Upper lobe of right lung (tissue), 1 donor: ENCODE measurements around the gene ACBD3. TPM values are rescaled to one million over a fixed set of nuclear protein-coding genes. Genes with fewer than 3 reads are reported as not detected.

Experiments used
- ATAC-seq: fragments of 200-7000 bp; cut with Tn5 transposase; one replicate; pipeline ENCODE4 v1.9.1; 2020; ENCODE audit warnings: mild to moderate bottlenecking, moderate library complexity
- DNase-seq: peaks from one replicate; pipeline ENCODE4 v3.0.0-alpha.2; 2020
- H3K27ac ChIP-seq: fragments of 200-600 bp; one replicate; pipeline ENCODE4 v1.8.0; 2022
- H3K27me3 ChIP-seq: fragments of 200-600 bp; one replicate; pipeline ENCODE4 v1.8.0; 2022; ENCODE audit warnings: mild to moderate bottlenecking
- H3K36me3 ChIP-seq: fragments of 200-600 bp; one replicate; pipeline ENCODE4 v1.8.0; 2022
- H3K4me1 ChIP-seq: fragments of 200-600 bp; one replicate; pipeline ENCODE4 v1.8.0; 2022
- H3K4me3 ChIP-seq: fragments of 200-600 bp; one replicate; pipeline ENCODE4 v1.8.0; 2022; ENCODE audit warnings: mild to moderate bottlenecking
- H3K9me3 ChIP-seq: fragments of 200-600 bp; one replicate; pipeline ENCODE4 v1.8.0; 2022
- intact Hi-C: fragments of 100-400 bp; cut with DNase I; formaldehyde crosslinking; loops from one replicate; pipeline ENCODE4 v1.11.0; 2022
- total RNA-seq: library from RNA; stranded (reverse); fragmentation: NEBNext Ultra II Directional; extraction: Animal tissue kit (Norgen Biotek cat#: 25700); gene quantifications from one replicate; pipeline ENCODE4 v1.2.1, GENCODE V29; 2021
- TF ChIP-seq, protein P1 (sequence below): fragments of 200-600 bp; IDR thresholded peaks from one replicate; pipeline ENCODE4 v1.8.0; 2022; ENCODE audit warnings: antibody characterized with exemption
- donor health status: DM: no; HTN: yes; CAD: no; lungs with severe emphysema.

The ACBD3 gene
- total RNA-seq, 1 donor from 2014 or later, result 42.2 TPM

DNA sequence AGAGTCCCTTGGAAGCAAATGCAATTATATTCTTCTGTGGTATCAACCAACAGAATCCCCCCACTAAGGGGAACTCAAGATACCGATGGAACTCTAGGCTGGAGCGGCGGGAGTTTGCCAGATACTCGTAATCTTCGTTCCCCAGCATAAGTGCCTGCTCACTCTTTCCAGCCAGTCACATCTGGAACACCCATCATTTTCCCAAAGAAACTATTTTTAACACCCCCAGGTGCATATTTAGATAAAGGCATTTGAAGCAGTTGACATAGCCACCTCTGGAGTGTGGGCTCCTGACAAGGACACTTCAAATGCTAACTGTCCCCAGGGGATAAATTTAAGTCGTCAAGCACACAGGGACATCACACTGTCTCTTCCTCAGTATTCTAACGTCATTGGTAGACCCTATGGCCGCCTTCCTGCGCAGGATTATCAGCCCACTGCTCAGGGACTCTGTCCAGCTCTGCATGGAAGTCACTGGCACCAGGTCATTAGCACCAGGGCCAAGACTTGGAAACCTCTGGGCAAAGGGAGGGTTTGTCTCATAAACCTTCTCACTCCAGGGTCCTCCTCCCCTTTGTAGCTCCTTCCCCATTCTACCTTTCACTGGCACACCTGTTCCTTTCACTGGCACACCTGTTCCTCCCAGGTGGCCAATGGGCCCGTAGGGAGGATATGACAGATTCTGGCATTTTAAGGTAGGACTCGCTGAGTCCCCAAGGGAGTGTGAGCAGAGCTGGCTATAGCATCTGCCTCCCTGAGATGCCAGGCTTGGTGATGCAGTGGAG is 75.3 kb downstream of the ACBD3 start:
- no peak for DNase-seq
- TF ChIP-seq, protein P1, sequence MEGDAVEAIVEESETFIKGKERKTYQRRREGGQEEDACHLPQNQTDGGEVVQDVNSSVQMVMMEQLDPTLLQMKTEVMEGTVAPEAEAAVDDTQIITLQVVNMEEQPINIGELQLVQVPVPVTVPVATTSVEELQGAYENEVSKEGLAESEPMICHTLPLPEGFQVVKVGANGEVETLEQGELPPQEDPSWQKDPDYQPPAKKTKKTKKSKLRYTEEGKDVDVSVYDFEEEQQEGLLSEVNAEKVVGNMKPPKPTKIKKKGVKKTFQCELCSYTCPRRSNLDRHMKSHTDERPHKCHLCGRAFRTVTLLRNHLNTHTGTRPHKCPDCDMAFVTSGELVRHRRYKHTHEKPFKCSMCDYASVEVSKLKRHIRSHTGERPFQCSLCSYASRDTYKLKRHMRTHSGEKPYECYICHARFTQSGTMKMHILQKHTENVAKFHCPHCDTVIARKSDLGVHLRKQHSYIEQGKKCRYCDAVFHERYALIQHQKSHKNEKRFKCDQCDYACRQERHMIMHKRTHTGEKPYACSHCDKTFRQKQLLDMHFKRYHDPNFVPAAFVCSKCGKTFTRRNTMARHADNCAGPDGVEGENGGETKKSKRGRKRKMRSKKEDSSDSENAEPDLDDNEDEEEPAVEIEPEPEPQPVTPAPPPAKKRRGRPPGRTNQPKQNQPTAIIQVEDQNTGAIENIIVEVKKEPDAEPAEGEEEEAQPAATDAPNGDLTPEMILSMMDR, result no peak
- Histone ChIP-seq H3K27me3 (no peaks in the 10 kb centered on the region), H3K27ac (peak overlapping the region; percentile 98), H3K9me3 (no peaks in the 10 kb centered on the region), H3K36me3 (no peaks in the 10 kb centered on the region), H3K4me3 (peak overlapping the region; percentile 81), H3K4me1 (peaks cover 20% of the 10 kb centered on the region)
- intact Hi-C loops, result no loop called here
- ATAC-seq, result no peak

DNA sequence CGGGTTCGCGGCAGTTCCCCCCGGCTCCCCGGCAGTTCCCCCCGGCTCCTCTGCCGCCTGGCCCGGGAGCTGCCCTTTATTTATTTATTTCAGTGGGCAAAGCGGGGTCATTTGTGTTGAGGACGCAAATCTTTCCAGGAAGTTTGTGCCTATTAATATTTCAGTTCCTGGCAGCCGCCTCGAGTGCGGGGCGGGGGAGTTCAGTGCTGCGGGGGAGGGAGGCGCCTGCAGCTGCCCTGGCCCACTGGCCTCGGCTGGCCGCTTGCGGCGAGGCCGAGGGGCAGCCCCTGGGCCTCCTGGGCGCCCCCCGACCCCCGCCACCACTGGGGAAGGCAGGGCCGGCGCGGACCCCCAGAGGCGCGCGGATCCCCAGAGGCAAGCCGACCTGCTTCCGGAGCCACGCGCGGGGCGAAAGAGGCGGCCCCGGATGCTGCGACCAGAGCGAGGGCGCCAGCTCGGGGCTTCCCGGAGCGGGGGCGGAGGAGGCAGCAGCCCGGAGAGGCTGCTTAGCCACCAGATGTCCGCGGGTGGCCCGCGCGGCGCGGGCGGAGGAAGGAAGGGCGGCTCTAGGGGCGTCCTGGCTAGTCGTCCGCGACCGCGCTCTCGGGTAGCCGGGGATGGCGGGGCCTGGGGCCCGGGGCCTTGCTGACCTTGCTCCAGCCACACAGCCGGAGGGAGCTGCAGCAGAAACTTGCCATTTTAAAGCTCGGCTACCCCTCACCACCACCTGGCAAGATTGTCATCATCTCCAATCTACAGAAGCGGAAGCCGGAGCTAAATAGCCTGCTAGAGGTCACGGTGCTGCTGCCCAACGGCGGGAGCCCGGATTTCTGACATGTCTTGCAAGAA is 76.1 kb downstream of the ACBD3 start:
- Histone ChIP-seq H3K36me3 (no peaks in the 10 kb centered on the region), H3K27ac (peak overlapping the region; percentile 98), H3K4me1 (peaks cover 20% of the 10 kb centered on the region), H3K27me3 (no peaks in the 10 kb centered on the region), H3K9me3 (no peaks in the 10 kb centered on the region), H3K4me3 (peak overlapping the region; percentile 81)
- peak; percentile 89 for DNase-seq
- ATAC-seq, result peak; percentile 79
- intact Hi-C loops, result no loop called here
- TF ChIP-seq, protein P1, result no peak

DNA sequence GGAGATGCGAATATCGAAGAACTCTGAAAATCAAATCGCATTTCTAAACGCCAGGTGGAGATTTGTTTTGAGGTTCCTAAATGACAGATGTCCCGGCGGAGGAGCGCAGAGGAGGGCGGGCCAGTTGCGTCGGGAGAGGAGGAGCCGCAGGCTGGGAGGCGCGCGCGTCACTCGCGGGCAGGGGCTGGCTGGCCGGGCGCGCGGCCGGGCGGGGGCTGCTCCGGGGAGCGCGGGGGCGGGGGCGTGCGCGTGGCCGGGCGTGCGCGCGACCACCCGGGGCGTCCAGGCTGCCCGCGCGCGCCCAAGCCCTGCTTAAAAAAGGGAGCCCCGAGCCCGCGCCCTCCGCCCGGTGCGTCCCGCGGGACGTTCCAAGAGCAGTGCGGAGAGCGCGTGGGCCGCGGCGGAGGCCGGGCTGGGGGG is 76.7 kb downstream of the ACBD3 start:
- H3K9me3 ChIP-seq, result no peaks in the 10 kb centered on the region
- intact Hi-C loops, result no loop called here
- ATAC-seq, result peak; percentile 91
- H3K27me3 ChIP-seq, result no peaks in the 10 kb centered on the region
- H3K27ac ChIP-seq, result peak overlapping the region; percentile 98
- H3K4me3 ChIP-seq, result peak overlapping the region; percentile 81
- H3K4me1 ChIP-seq, result peaks cover 20% of the 10 kb centered on the region
- H3K36me3 ChIP-seq, result no peaks in the 10 kb centered on the region
- TF ChIP-seq, protein P1, result no peak
- peak; percentile 95 for DNase-seq

DNA sequence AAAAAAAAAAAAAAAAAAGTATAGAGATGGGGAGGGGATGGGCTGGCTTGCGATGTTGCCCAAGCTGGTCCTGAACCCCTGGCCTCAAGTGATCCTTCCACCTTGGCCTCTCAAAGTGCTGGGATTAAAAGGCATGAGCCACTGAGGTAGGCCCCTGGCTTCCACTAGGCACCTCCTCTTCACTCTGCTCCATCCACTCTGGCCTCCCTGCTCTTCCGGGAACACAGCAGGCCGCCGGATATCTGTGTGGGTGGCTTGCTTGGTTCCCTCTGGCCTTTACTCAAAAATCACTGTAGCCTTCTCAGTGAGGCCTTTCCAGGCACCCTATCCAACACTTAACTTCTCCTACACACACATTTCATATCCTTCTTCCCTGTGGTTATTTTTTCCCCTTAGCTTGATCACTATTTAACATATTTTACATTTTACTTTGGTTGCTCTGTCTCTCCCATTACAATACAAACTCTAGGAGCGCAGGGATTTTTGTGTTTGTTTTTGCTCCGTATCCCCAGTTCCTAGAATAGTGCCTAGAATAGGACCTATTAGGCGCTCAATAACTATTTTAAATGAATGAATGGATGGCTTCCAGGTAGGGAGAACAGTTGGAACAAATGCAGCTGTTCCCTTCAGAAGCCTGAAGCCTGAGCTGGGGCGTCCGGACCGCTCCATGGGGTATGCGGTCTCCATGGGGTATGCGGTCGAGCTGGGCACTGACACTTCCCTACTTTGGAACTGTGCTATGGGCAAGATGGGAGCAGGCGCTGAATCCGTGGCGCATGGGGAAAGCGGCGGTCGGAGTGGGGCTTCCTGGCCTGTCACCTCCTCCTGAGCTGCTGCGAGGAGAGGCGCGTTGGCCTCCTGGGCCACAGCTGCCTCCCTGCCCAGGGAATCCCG is 77.4 kb downstream of the ACBD3 start:
- H3K36me3 ChIP-seq, result no peaks in the 10 kb centered on the region
- H3K27me3 ChIP-seq, result no peaks in the 10 kb centered on the region
- TF ChIP-seq, protein P1, result peak; percentile 25
- ATAC-seq (peak; percentile 50), DNase-seq (no peak)
- peaks cover 20% of the 10 kb centered on the region for H3K4me1 ChIP-seq
- H3K27ac ChIP-seq, result peak overlapping the region; percentile 91
- H3K9me3 ChIP-seq, result no peaks in the 10 kb centered on the region
- intact Hi-C loops, result no loop called here
- peak overlapping the region; percentile 81 for H3K4me3 ChIP-seq
